Stomach (tissue), 9 donors: ENCODE results near the gene RPS18. TPM values are rescaled to one million over a fixed set of nuclear protein-coding genes. Genes with fewer than 3 reads are reported as not detected.

Experiments
- DNase-seq, 2 donors: peaks; one replicate each; pipeline versions ENCODE4 v3.0.0 to v3.0.0-alpha.2; 2013 to 2019
- H3K27ac ChIP-seq, 5 donors: fragments of 200-600 bp in 4 of 5; sonication (generic) in 4 of 5; one replicate each; pipeline ENCODE4 v1.5.1; 2013 to 2019; ENCODE audit warnings: mild to moderate bottlenecking in 1 of 5, moderate library complexity in 1 of 5
- H3K27me3 ChIP-seq, 3 donors: fragments of 200-600 bp; sonication (generic); one replicate each; pipeline ENCODE4 v1.5.1; 2017 to 2019; ENCODE audit warnings: mixed run types in 1 of 3
- H3K36me3 ChIP-seq, 4 donors: fragments of 200-600 bp; sonication (generic); 1 replicate in 3 of 4; 2 replicates in 1 of 4; pipeline ENCODE4 v1.5.1; 2016 to 2019
- H3K4me1 ChIP-seq, 4 donors: fragments of 200-600 bp; sonication (generic); one replicate each; pipeline ENCODE4 v1.5.1; 2016 to 2019
- H3K4me3 ChIP-seq, 4 donors: fragments of 200-600 bp; sonication (generic) in 3 of 4; one replicate each; pipeline ENCODE4 v1.5.1; 2016 to 2019; ENCODE audit warnings: mild to moderate bottlenecking in 1 of 4
- H3K9me3 ChIP-seq, 4 donors: fragments of 200-600 bp; sonication (generic); one replicate each; pipeline ENCODE4 v1.5.1; 2016 to 2019
- EP300 ChIP-seq: sonication (generic); formaldehyde crosslinking; IDR thresholded peaks from one replicate; pipeline ENCODE4 v1.6.1; 2017; ENCODE audit warnings: antibody characterized with exemption
- POLR2A ChIP-seq, 4 donors: fragments of 450-650 bp; IDR thresholded peaks; one replicate each; pipeline ENCODE4 v1.6.1; 2016; ENCODE audit warnings: antibody characterized with exemption in 4 of 4, control low read depth in 2 of 4, mild to moderate bottlenecking in 1 of 4, moderate library complexity in 1 of 4
- POLR2AphosphoS5 ChIP-seq, 3 donors: sonication (generic); formaldehyde crosslinking; IDR thresholded peaks; one replicate each; pipeline ENCODE4 v1.6.1; 2016; ENCODE audit warnings: antibody characterized with exemption in 3 of 3
- WGBS, 5 donors: extraction: QIAGEN DNeasy Blood & Tissue Kit in 3 of 5; methylation state at CpG; one replicate each; pipeline versions ENCODE4 v1.1.5 to v1.1.7; 2013 to 2018; 5-methylcytosine and 5-hydroxymethylcytosine counted together
- intact Hi-C: fragments of 100-400 bp; cut with DNase I; formaldehyde crosslinking; loops from one replicate; pipeline ENCODE4 v1.15.1; 2023; ENCODE audit warnings: low total_unique reads
- polyA plus RNA-seq, 3 donors: library from polyadenylated mRNA; stranded (reverse); fragments of 200-250 nt; gene quantifications; one replicate each; pipeline ENCODE4 v1.2.3, GENCODE V29; 2013
- total RNA-seq, 5 donors: library from RNA; depleted of rRNA; stranded (reverse); fragments of >200 nt; gene quantifications; one replicate each; pipeline versions ENCODE4 v1.1.0 to v1.2.3, GENCODE V29; 2014 to 2016
- TF ChIP-seq, protein P1 (sequence below), 7 experiments: fragments of 450-650 bp in 4 of 7; fragments of 200-600 bp in 3 of 7; sonication (generic) in 3 of 7; IDR thresholded peaks; one replicate each; pipeline ENCODE4 v1.5.1; 2016 to 2019; ENCODE audit warnings: antibody characterized with exemption in 7 of 7, control low read depth in 2 of 7, mild to moderate bottlenecking in 1 of 7
- donor health status: healthy with polysubstance abuse.
- donor health status: Bipolar disorder and iron deficiency.
- donor health status: healthy.

The RPS18 gene
- total and polyA plus RNA-seq, 8 donors = 279 to 9,227 (median 2,699) TPM

GRCh38 chr6:33248932-33249731, 22.7 kb upstream of the RPS18 start:
- Histone ChIP-seq H3K27ac (peak overlapping the region; percentile 90 to 97 (median 95)), H3K4me1 (peaks cover 22 to 40% (median 28%) of the 10 kb centered on the region in 4 donors), H3K27me3 (no peaks in the 10 kb centered on the region), H3K36me3 (peaks cover 0 to 17% (median 16%) of the 10 kb centered on the region in 4 donors), H3K4me3 (peak overlapping the region; percentile 45 to 61 (median 52)), H3K9me3 (no peaks in the 10 kb centered on the region)
- peak; percentile 98 to 99 for DNase-seq
- intact Hi-C loops = loop anchor here (5.0 to 10.0 kb wide), 2 partner anchors 87 to 244 kb away; partner anchors contain the start of gene HLA-DOA
- 0% methylated on average over 26 to 58 of the region's 58 CpGs for whole genome bisulfite sequencing, 5 donors
- TF ChIP-seq, protein P1, sequence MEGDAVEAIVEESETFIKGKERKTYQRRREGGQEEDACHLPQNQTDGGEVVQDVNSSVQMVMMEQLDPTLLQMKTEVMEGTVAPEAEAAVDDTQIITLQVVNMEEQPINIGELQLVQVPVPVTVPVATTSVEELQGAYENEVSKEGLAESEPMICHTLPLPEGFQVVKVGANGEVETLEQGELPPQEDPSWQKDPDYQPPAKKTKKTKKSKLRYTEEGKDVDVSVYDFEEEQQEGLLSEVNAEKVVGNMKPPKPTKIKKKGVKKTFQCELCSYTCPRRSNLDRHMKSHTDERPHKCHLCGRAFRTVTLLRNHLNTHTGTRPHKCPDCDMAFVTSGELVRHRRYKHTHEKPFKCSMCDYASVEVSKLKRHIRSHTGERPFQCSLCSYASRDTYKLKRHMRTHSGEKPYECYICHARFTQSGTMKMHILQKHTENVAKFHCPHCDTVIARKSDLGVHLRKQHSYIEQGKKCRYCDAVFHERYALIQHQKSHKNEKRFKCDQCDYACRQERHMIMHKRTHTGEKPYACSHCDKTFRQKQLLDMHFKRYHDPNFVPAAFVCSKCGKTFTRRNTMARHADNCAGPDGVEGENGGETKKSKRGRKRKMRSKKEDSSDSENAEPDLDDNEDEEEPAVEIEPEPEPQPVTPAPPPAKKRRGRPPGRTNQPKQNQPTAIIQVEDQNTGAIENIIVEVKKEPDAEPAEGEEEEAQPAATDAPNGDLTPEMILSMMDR (IDR thresholded peaks at IDR 0.05) = no peak
- TF ChIP-seq POLR2A (IDR thresholded peaks at IDR 0.05) (peak in 2 of 4 donors; percentile 16 to 90), EP300 (no peak), POLR2AphosphoS5 (IDR thresholded peaks at IDR 0.05) (peak; percentile 55 to 90 (median 89))

GRCh38 chr6:33249732-33250630, 21.9 kb upstream of the RPS18 start:
- no peak for DNase-seq

DNA sequence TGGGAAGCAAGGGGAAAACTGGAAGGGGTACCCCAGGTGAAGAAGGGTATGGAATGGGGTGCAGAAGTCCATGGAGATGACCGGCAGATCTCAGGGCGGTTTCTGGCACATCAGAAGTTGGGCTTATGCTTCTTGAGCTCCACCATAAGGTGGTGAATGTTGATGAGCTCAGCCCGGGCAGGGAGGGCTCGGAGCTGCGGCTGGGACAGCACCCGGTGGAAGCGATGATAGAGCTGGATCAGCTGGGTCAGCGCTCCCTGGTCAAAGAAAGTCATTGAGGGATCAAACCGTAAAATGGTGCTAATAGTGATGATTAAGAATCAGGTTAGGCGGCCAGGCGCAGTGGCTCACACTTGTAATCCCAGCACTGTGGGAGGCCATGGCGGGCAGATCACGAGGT, 21.1 kb upstream of the RPS18 start:
- H3K36me3 ChIP-seq = peaks cover 0 to 26% (median 22%) of the 10 kb centered on the region in 4 donors
- TF ChIP-seq, protein P1 (IDR thresholded peaks at IDR 0.05) = no peak
- peak overlapping the region in 4 of 5 donors; percentile 90 to 97 (median 96) for H3K27ac ChIP-seq
- DNase-seq = no peak
- no peaks in the 10 kb centered on the region for H3K9me3 ChIP-seq
- H3K4me3 ChIP-seq = no peak overlapping the region
- H3K27me3 ChIP-seq = no peaks in the 10 kb centered on the region
- WGBS, 5 donors = 93 to 98% (median 96%) methylated on average over 13 of the region's 13 CpGs
- peaks cover 22 to 40% (median 28%) of the 10 kb centered on the region in 4 donors for H3K4me1 ChIP-seq
- intact Hi-C loops = no loop called here

More at GRCh38 chr6:33249732-33250630, 21.9 kb upstream of the RPS18 start:
- Histone ChIP-seq H3K4me3 (peak overlapping the region; percentile 45 to 61 (median 52)), H3K27ac (peak overlapping the region; percentile 90 to 97 (median 95)), H3K27me3 (no peaks in the 10 kb centered on the region), H3K9me3 (no peaks in the 10 kb centered on the region), H3K4me1 (peaks cover 22 to 40% (median 28%) of the 10 kb centered on the region in 4 donors), H3K36me3 (peaks cover 0 to 19% (median 18%) of the 10 kb centered on the region in 4 donors)
- intact Hi-C loops = loop anchor here (5.0 to 10.0 kb wide), 2 partner anchors 88 to 245 kb away; partner anchors contain the start of gene HLA-DOA
- WGBS, 5 donors = 10 to 18% (median 13%) methylated on average over 14 to 15 of the region's 15 CpGs
- TF ChIP-seq, protein P1 (IDR thresholded peaks at IDR 0.05) = no peak
- TF ChIP-seq EP300 (no peak), POLR2A (IDR thresholded peaks at IDR 0.05) (no peak), POLR2AphosphoS5 (IDR thresholded peaks at IDR 0.05) (no peak)

DNA sequence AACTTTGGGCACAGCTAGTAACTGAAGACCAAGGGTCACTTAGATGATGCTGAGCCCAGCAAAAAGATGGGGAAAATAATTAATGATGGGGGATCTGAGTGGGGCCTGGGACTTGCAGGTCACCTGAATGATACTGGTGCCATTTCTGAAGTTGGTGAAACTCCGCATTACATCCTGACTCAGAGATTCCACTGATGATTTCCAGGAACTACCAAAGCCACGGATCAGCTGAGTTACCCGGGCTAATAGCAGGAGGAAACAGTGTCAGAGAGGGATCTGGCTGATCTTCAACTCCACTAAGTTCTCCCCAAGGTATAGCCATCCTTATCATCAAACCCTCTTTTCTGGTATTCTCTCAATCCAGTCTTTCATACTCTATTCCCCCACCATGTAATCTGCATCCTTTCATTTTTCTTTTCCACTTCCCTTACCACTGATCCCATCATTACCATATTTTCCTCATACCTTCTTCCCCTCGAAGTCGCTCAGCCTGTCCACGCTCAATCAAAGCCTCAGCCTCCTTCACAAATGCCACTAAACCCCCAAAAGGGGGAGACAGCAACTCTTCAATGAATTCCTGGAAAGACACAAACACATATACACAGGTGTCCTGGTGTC, 20.4 kb upstream of the RPS18 start:
- no peak for DNase-seq
- H3K27ac ChIP-seq = no peak overlapping the region

More for the DNA sequence above, 20.4 kb upstream of the RPS18 start:
- intact Hi-C loops = no loop called here
- H3K36me3 ChIP-seq = peaks cover 0 to 28% (median 26%) of the 10 kb centered on the region in 4 donors
- H3K27me3 ChIP-seq = no peaks in the 10 kb centered on the region
- TF ChIP-seq EP300 (no peak), POLR2AphosphoS5 (IDR thresholded peaks at IDR 0.05) (no peak), POLR2A (IDR thresholded peaks at IDR 0.05) (no peak)
- TF ChIP-seq, protein P1 (IDR thresholded peaks at IDR 0.05) = no peak
- no peak overlapping the region for H3K4me3 ChIP-seq
- H3K4me1 ChIP-seq = peaks cover 22 to 40% (median 28%) of the 10 kb centered on the region in 4 donors
- WGBS, 5 donors = 85 to 89% (median 87%) methylated on average over 6 of the region's 6 CpGs
- no peaks in the 10 kb centered on the region for H3K9me3 ChIP-seq
